H1 (cell line): ENCODE measurements around the gene ZDHHC11B. TPM values are rescaled to one million over a fixed set of nuclear protein-coding genes. Genes with fewer than 3 reads are reported as not detected.
A peak's percentile ranks its signal among the peaks of the same experiment; 100 is the strongest.
"Not testable (repeated sequence)": the region's sequence is repeated elsewhere in the genome, so short reads cannot be mapped to it uniquely, and the experiment has no call there.

Source experiments
- CTCF ChIA-PET: fragments of 300-600 bp; sonication (Branson Sonifier 250); formaldehyde crosslinking; loops from one replicate; lab custom pipeline; 2021; ENCODE audit not compliant: partially characterized antibody; lab: Charles Lee
- POLR2A ChIA-PET: fragments of 300-600 bp; sonication (Branson Sonifier 250); formaldehyde crosslinking; loops from one replicate; lab custom pipeline; 2021; ENCODE audit warnings: inconsistent platforms; ENCODE audit not compliant: partially characterized antibody; lab: Charles Lee
- DNase-seq, 2 experiments: peaks; one replicate each; pipeline versions ENCODE4 v3.0.0 to v3.0.0-alpha.2; 2010 to 2022; ENCODE audit warnings: low spot score in 2 of 2, low read depth in 1 of 2, mixed read lengths in 1 of 2
- FAIRE-seq: peaks from 2 replicates; lab custom pipeline; 2011; peaks lifted over from hg19 to GRCh38; lab: Jason Lieb, UNC
- H2AFZ ChIP-seq: 2 replicates; pipeline ENCODE4 v1.8.1; 2012; ENCODE audit warnings: low read length, inconsistent platforms
- H2AK5ac ChIP-seq: 2 replicates; pipeline ENCODE4 v1.6.1; 2013; ENCODE audit warnings: low read depth, low read length
- H2BK120ac ChIP-seq: replicated peaks from 2 replicates; pipeline ENCODE3; 2013; ENCODE audit warnings: low read depth, low read length, inconsistent platforms
- H2BK12ac ChIP-seq: 2 replicates; pipeline ENCODE4 v1.6.1; 2013; ENCODE audit warnings: low read depth, low read length
- H2BK15ac ChIP-seq: 2 replicates; pipeline ENCODE4 v1.6.1; 2013; ENCODE audit warnings: low read length
- H2BK20ac ChIP-seq: 2 replicates; pipeline ENCODE4 v1.6.1; 2013; ENCODE audit warnings: low read length
- H2BK5ac ChIP-seq: 2 replicates; pipeline ENCODE4 v1.6.1; 2013; ENCODE audit warnings: low read depth, low read length
- H3K14ac ChIP-seq: 2 replicates; pipeline ENCODE4 v1.6.1; 2013; ENCODE audit warnings: inconsistent platforms; ENCODE audit not compliant: insufficient read length
- H3K18ac ChIP-seq: 2 replicates; pipeline ENCODE4 v1.6.1; 2013; ENCODE audit warnings: low read length; ENCODE audit errors: extremely low read depth
- H3K23ac ChIP-seq: 2 replicates; pipeline ENCODE4 v1.6.1; 2013; ENCODE audit warnings: inconsistent platforms; ENCODE audit not compliant: insufficient read length
- H3K23me2 ChIP-seq: 2 replicates; pipeline ENCODE4 v1.6.1; 2013; ENCODE audit warnings: low read depth, low read length
- H3K27ac ChIP-seq: 2 replicates; pipeline ENCODE4 v1.6.1; 2011; ENCODE audit warnings: low read depth, low read length, inconsistent platforms
- H3K27me3 ChIP-seq, 4 experiments: replicated peaks in 1 of 4; 1 replicate in 1 of 4; 2 replicates in 3 of 4; pipeline versions ENCODE4 v1.6.1 to v1.8.1; 2011 to 2013; ENCODE audit warnings: low read length in 3 of 4, mild to moderate bottlenecking in 3 of 4, inconsistent platforms in 2 of 4, mixed read lengths in 2 of 4, moderate library complexity in 1 of 4; ENCODE audit not compliant: control insufficient read depth in 3 of 4, insufficient read depth in 3 of 4; ENCODE audit errors: extremely low read depth in 1 of 4
- H3K36me3 ChIP-seq, 4 experiments: 2 replicates each; pipeline versions ENCODE4 v1.6.1 to v1.8.1; 2011 to 2013; ENCODE audit warnings: mild to moderate bottlenecking in 4 of 4, low read length in 3 of 4, moderate library complexity in 2 of 4, control low read depth in 1 of 4, inconsistent platforms in 1 of 4; ENCODE audit not compliant: insufficient read depth in 4 of 4, control insufficient read depth in 2 of 4
- H3K4ac ChIP-seq: replicated peaks from 2 replicates; pipeline ENCODE3; 2013; ENCODE audit warnings: low read length, low read depth, mixed read lengths, inconsistent platforms; ENCODE audit not compliant: insufficient read length
- H3K4me1 ChIP-seq, 4 experiments: replicated peaks in 1 of 4; 1 replicate in 1 of 4; 2 replicates in 3 of 4; pipeline versions ENCODE4 v1.6.1 to v1.8.1; 2011 to 2013; ENCODE audit warnings: low read length in 3 of 4, inconsistent platforms in 2 of 4, mixed read lengths in 1 of 4; ENCODE audit not compliant: insufficient read depth in 4 of 4, control insufficient read depth in 3 of 4
- H3K4me2 ChIP-seq, 2 experiments: 2 replicates each; pipeline versions ENCODE4 v1.6.1 to v1.8.1; 2011 to 2013; ENCODE audit warnings: low read depth in 2 of 2, low read length in 2 of 2, control low read depth in 1 of 2, inconsistent platforms in 1 of 2, mild to moderate bottlenecking in 1 of 2; ENCODE audit not compliant: insufficient read depth in 1 of 2
- H3K4me3 ChIP-seq, 4 experiments: fragments of 200-600, 300-600 bp in 1 of 4; sonication (generic), shearing (Covaris generic), sonication (Bioruptor Twin) in 1 of 4; 2 replicates each; pipeline versions ENCODE4 v1.5.1 to v1.8.1; 2011 to 2016; ENCODE audit warnings: low read length in 4 of 4, low read depth in 3 of 4, control low read depth in 2 of 4, inconsistent platforms in 2 of 4, mild to moderate bottlenecking in 2 of 4, mixed read lengths in 1 of 4, moderate library complexity in 1 of 4; ENCODE audit not compliant: insufficient read depth in 2 of 4; ENCODE audit errors: extremely low read depth in 1 of 4
- H3K56ac ChIP-seq: replicated peaks from 2 replicates; pipeline ENCODE3; 2013; ENCODE audit warnings: low read depth, mild to moderate bottlenecking, mixed read lengths, low read length, inconsistent platforms; ENCODE audit not compliant: insufficient read length
- H3K79me1 ChIP-seq: 2 replicates; pipeline ENCODE4 v1.6.1; 2013; ENCODE audit warnings: low read depth, low read length, control low read depth
- H3K79me2 ChIP-seq, 2 experiments: 2 replicates each; pipeline versions ENCODE4 v1.6.1 to v1.8.1; 2012 to 2013; ENCODE audit warnings: low read length in 2 of 2, mild to moderate bottlenecking in 2 of 2, inconsistent platforms in 1 of 2; ENCODE audit not compliant: insufficient read depth in 2 of 2, control insufficient read depth in 1 of 2
- H3K9ac ChIP-seq, 4 experiments: replicated peaks in 1 of 4; 1 replicate in 1 of 4; 2 replicates in 3 of 4; pipeline versions ENCODE4 v1.6.1 to v1.8.1; 2011 to 2013; ENCODE audit warnings: low read depth in 3 of 4, low read length in 3 of 4, control low read depth in 2 of 4, mild to moderate bottlenecking in 2 of 4, moderate library complexity in 2 of 4, inconsistent platforms in 1 of 4; ENCODE audit errors: extremely low read depth in 1 of 4
- H3K9me3 ChIP-seq, 2 experiments: 2 replicates each; pipeline versions ENCODE4 v1.6.1 to v1.8.1; 2012 to 2013; ENCODE audit warnings: mild to moderate bottlenecking in 2 of 2, moderate library complexity in 2 of 2, control low read depth in 1 of 2, inconsistent platforms in 1 of 2, low read depth in 1 of 2, low read length in 1 of 2, mixed read lengths in 1 of 2; ENCODE audit not compliant: insufficient read depth in 2 of 2
- H4K20me1 ChIP-seq, 2 experiments: replicated peaks in 1 of 2; 2 replicates each; pipeline versions ENCODE3 to v1.8.1; 2011 to 2013; ENCODE audit warnings: inconsistent platforms in 2 of 2, low read length in 2 of 2, mild to moderate bottlenecking in 1 of 2; ENCODE audit not compliant: insufficient read depth in 2 of 2, control insufficient read depth in 1 of 2
- H4K5ac ChIP-seq: 2 replicates; pipeline ENCODE4 v1.6.1; 2013; ENCODE audit warnings: low read length, low read depth, mixed read lengths, inconsistent platforms; ENCODE audit not compliant: insufficient read length
- H4K8ac ChIP-seq: 2 replicates; pipeline ENCODE4 v1.8.0; 2013; ENCODE audit warnings: mild to moderate bottlenecking, moderate library complexity, low read length, inconsistent platforms; ENCODE audit not compliant: insufficient read depth; ENCODE audit errors: extremely low read depth
- H4K91ac ChIP-seq: replicated peaks from 2 replicates; pipeline ENCODE3; 2013; ENCODE audit warnings: low read length, mixed read lengths, inconsistent platforms; ENCODE audit not compliant: insufficient read length
- WGBS, 2 experiments: shearing (Covaris generic) in 1 of 2; methylation state at CpG; one replicate each; pipeline versions ENCODE4 v1.1.6 to v1.1.7; 2013 to 2015; ENCODE audit warnings: low lambda C conversion rate in 2 of 2, mixed read lengths in 2 of 2, inconsistent platforms in 1 of 2, low coverage in 1 of 2, missing lambda C conversion rate in 1 of 2; ENCODE audit not compliant: insufficient replicate concordance in 2 of 2, insufficient coverage in 1 of 2, insufficient read length in 1 of 2; ENCODE audit errors: extremely low coverage in 1 of 2, missing lambda C conversion rate in 1 of 2; 5-methylcytosine and 5-hydroxymethylcytosine counted together
- polyA plus RNA-seq, 7 experiments: library from polyadenylated mRNA; depleted of rRNA in 3 of 7; stranded (reverse) in 5 of 7; unstranded in 2 of 7; fragments of >200 nt in 5 of 7; fragments of 200-250 nt in 2 of 7; gene quantifications; 1 replicate in 5 of 7; 2 replicates in 1 of 7; 4 replicates in 1 of 7; pipeline versions ENCODE4 v1.2.1 to v1.2.3, GENCODE V29; 2011 to 2013; ENCODE audit warnings: missing spikeins in 2 of 7, mixed read lengths in 2 of 7
- total RNA-seq: library from RNA; stranded (reverse); fragmentation: NEBNext Ultra II Directional; extraction: Animal tissue kit (Norgen Biotek cat#: 25700); gene quantifications from 2 replicates; pipeline ENCODE4 v1.2.1, GENCODE V29; 2021

Gene ZDHHC11B
- total and polyA plus RNA-seq, 2 of the 8 experiments (the other 6 are each of a cell fraction or from before 2014, with no cell fraction given): 0.29 to 2.5 TPM

DNA sequence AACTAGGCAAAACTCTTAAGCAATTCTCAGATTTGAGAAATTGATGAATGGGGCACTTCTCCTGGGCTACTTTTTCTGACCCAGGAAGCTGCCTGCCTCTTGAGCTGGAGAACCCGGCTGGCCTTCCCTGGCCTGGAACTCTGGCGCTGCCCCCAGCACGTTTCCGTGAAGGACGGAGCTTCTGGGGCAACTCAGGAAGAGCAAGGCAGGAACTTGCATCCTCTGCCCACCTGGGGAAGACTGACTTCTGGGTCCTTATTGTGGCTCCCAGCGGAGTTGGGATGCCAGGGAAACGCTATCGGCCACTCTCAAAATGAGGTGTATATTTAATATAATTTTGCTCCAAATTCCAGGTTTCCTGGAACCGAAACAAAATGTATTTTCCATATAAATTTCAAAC is 26.9 kb upstream of the ZDHHC11B start:
- CTCF ChIA-PET, H3K23ac ChIP-seq, H3K27ac ChIP-seq, H3K36me3 ChIP-seq, H3K18ac ChIP-seq, H3K14ac ChIP-seq, H3K4me1 ChIP-seq, H3K23me2 ChIP-seq, H2BK120ac ChIP-seq, H4K20me1 ChIP-seq, H3K79me2 ChIP-seq, DNase-seq, H2BK20ac ChIP-seq, H3K9ac ChIP-seq, H4K8ac ChIP-seq, H2AK5ac ChIP-seq, H4K91ac ChIP-seq, H4K5ac ChIP-seq, H3K4me3 ChIP-seq, H3K56ac ChIP-seq, H2BK12ac ChIP-seq, H2BK5ac ChIP-seq, H2AFZ ChIP-seq, H2BK15ac ChIP-seq, POLR2A ChIA-PET, H3K4ac ChIP-seq, H3K9me3 ChIP-seq, H3K4me2 ChIP-seq, H3K27me3 ChIP-seq, H3K79me1 ChIP-seq: not testable (repeated sequence)
- WGBS, 2 experiments: 69% methylated on average over 9 of the region's 9 CpGs; no CpG with 5 or more reads in 1 of the 2 experiments
- peak; percentile 66 for FAIRE-seq

DNA sequence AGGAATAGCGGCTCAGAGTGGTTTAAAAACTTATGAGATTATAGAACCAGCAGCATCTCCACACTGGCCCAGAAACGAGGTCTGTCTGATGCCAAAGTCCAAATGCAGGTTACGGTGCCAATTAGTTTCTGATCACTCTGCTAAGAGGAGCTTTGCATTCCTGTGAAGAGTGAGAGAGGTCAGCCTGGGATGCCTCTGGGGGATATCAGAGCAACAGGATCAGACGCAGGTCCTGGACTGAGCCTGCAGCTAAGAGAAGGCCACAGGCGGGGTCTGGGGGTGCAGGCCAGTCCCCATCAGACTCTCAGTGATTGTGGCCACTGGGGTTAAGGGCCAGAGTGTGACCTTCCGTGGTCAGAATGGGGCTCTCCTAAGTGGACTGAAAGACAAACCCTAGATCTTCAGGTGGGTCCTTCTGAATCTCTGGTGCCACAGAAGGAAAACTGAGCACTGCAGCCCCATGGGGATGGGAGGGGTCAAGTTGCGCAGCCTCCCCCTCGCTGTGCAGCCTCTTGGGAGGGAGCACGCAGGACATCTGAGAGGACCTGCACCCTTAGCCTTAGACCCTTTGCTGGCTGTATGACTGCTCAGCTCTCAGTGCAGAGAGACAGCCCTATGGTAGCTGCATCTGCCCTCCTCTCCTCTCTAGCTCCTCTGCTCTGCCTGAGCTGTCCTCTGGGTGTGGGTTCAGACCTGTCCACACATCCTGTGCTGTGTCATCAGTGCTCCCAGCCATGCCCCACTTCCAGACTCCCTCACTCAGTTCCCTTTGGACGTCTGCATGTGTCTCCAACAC is 23.4 kb upstream of the ZDHHC11B start:
- H3K4me2 ChIP-seq, H2AFZ ChIP-seq, H3K27ac ChIP-seq, CTCF ChIA-PET, H4K91ac ChIP-seq, H3K4ac ChIP-seq, H2BK12ac ChIP-seq, H2BK5ac ChIP-seq, POLR2A ChIA-PET, H3K23ac ChIP-seq, H3K23me2 ChIP-seq, H3K14ac ChIP-seq, H3K4me3 ChIP-seq, H4K8ac ChIP-seq, H3K9ac ChIP-seq, H3K27me3 ChIP-seq, H3K36me3 ChIP-seq, H3K79me1 ChIP-seq, H2BK20ac ChIP-seq, FAIRE-seq, H2BK120ac ChIP-seq, H3K18ac ChIP-seq, H2AK5ac ChIP-seq, H4K20me1 ChIP-seq, H4K5ac ChIP-seq, H3K79me2 ChIP-seq, DNase-seq, H2BK15ac ChIP-seq, H3K4me1 ChIP-seq, H3K56ac ChIP-seq, H3K9me3 ChIP-seq: not testable (repeated sequence)
- WGBS, 2 experiments: 92% methylated on average over 7 of the region's 10 CpGs; no CpG with 5 or more reads in 1 of the 2 experiments
